Liver (tissue), 9 donors: Measurements from ENCODE around the gene PIGL. TPM values are rescaled to one million over a fixed set of nuclear protein-coding genes. Genes with fewer than 3 reads are reported as not detected.

Source experiments
- DNase-seq: peaks from one replicate; pipeline ENCODE4 v3.0.0-alpha.2; 2017; ENCODE audit warnings: low spot score
- H3K27ac ChIP-seq, 2 donors: one replicate each; pipeline ENCODE4 v1.7.0; 2013; ENCODE audit warnings: inconsistent platforms in 2 of 2, low read length in 2 of 2, control low read depth in 1 of 2, low read depth in 1 of 2, mild to moderate bottlenecking in 1 of 2
- H3K27me3 ChIP-seq, 4 donors: one replicate each; pipeline versions ENCODE4 v1.6.1 to v1.7.0; 2013; ENCODE audit warnings: low read length in 3 of 4, inconsistent platforms in 1 of 4, mild to moderate bottlenecking in 1 of 4, moderate library complexity in 1 of 4; ENCODE audit not compliant: control insufficient read depth in 4 of 4, insufficient read depth in 4 of 4
- H3K36me3 ChIP-seq, 4 donors: one replicate each; pipeline versions ENCODE4 v1.6.1 to v1.7.0; 2013; ENCODE audit warnings: low read length in 3 of 4, mild to moderate bottlenecking in 3 of 4, low read depth in 1 of 4, moderate library complexity in 1 of 4; ENCODE audit not compliant: control insufficient read depth in 4 of 4, insufficient read depth in 3 of 4
- H3K4me1 ChIP-seq, 4 donors: one replicate each; pipeline versions ENCODE4 v1.6.1 to v1.7.0; 2013; ENCODE audit warnings: low read length in 3 of 4, mild to moderate bottlenecking in 3 of 4, moderate library complexity in 1 of 4; ENCODE audit not compliant: control insufficient read depth in 4 of 4, insufficient read depth in 4 of 4
- H3K4me3 ChIP-seq, 3 donors: one replicate each; pipeline versions ENCODE4 v1.6.1 to v1.7.0; 2013; ENCODE audit warnings: low read length in 3 of 3, control low read depth in 1 of 3, low read depth in 1 of 3, mild to moderate bottlenecking in 1 of 3
- H3K9ac ChIP-seq, 2 donors: one replicate each; pipeline ENCODE4 v1.7.0; 2013; ENCODE audit warnings: low read length in 2 of 2, mild to moderate bottlenecking in 2 of 2, moderate library complexity in 2 of 2, control low read depth in 1 of 2, low read depth in 1 of 2
- H3K9me3 ChIP-seq, 4 donors: one replicate each; pipeline versions ENCODE4 v1.6.1 to v1.7.0; 2013; ENCODE audit warnings: low read length in 3 of 4; ENCODE audit not compliant: control insufficient read depth in 4 of 4
- ATF3 ChIP-seq: IDR thresholded peaks from 2 replicates; pipeline ENCODE4 v1.6.1; 2016; ENCODE audit warnings: antibody characterized with exemption
- CTCF ChIP-seq: fragments of 150-350 bp; IDR thresholded peaks from 2 replicates; pipeline ENCODE4 v1.5.1; 2017; ENCODE audit warnings: improper control_type of control experiment, low read depth, low read length; ENCODE audit not compliant: missing input control
- EGR1 ChIP-seq, 2 donors: IDR thresholded peaks; 2 replicates each; pipeline ENCODE4 v1.6.1; 2016 to 2018; ENCODE audit warnings: antibody characterized with exemption in 2 of 2, low read depth in 2 of 2
- FOXA1 ChIP-seq: IDR thresholded peaks from 2 replicates; pipeline ENCODE4 v1.6.1; 2016; ENCODE audit warnings: antibody characterized with exemption
- FOXA2 ChIP-seq: IDR thresholded peaks from 2 replicates; pipeline ENCODE4 v1.6.1; 2016; ENCODE audit warnings: antibody characterized with exemption
- GABPA ChIP-seq, 2 donors: IDR thresholded peaks in 1 of 2; conservative IDR thresholded peaks in 1 of 2; 2 replicates each; pipeline ENCODE4 v1.6.1; 2016; ENCODE audit warnings: antibody characterized with exemption in 2 of 2, mild to moderate bottlenecking in 1 of 2, moderate library complexity in 1 of 2
- HNF4A ChIP-seq, 2 donors: conservative IDR thresholded peaks; 2 replicates each; pipeline ENCODE4 v1.6.1; 2016; ENCODE audit warnings: antibody characterized with exemption in 2 of 2, mild to moderate bottlenecking in 2 of 2
- HNF4G ChIP-seq: IDR thresholded peaks from 2 replicates; pipeline ENCODE4 v1.6.1; 2016; ENCODE audit warnings: antibody characterized with exemption
- JUND ChIP-seq, 2 donors: IDR thresholded peaks; 2 replicates each; pipeline ENCODE4 v1.6.1; 2016; ENCODE audit warnings: antibody characterized with exemption in 2 of 2
- NR2F2 ChIP-seq: IDR thresholded peaks from 2 replicates; pipeline ENCODE4 v1.6.1; 2016; ENCODE audit warnings: antibody characterized with exemption
- REST ChIP-seq: IDR thresholded peaks from 2 replicates; pipeline ENCODE4 v1.6.1; 2016; ENCODE audit warnings: antibody characterized with exemption, mild to moderate bottlenecking
- RXRA ChIP-seq, 2 donors: IDR thresholded peaks; 2 replicates each; pipeline ENCODE4 v1.6.1; 2017 to 2018; ENCODE audit warnings: antibody characterized with exemption in 2 of 2, mild to moderate bottlenecking in 1 of 2
- SP1 ChIP-seq: IDR thresholded peaks from 2 replicates; pipeline ENCODE4 v1.6.1; 2018; ENCODE audit warnings: antibody characterized with exemption, mild to moderate bottlenecking
- TAF1 ChIP-seq: conservative IDR thresholded peaks from 2 replicates; pipeline ENCODE4 v1.6.1; 2016; ENCODE audit warnings: antibody characterized with exemption, mild to moderate bottlenecking
- YY1 ChIP-seq: IDR thresholded peaks from 2 replicates; pipeline ENCODE4 v1.6.1; 2016; ENCODE audit warnings: antibody characterized with exemption, mild to moderate bottlenecking
- WGBS: extraction: QIAGEN DNeasy Blood & Tissue Kit; methylation state at CpG from one replicate; pipeline ENCODE4 v1.1.7; 2013; 5-methylcytosine and 5-hydroxymethylcytosine counted together
- polyA plus RNA-seq, 2 donors: library from polyadenylated mRNA; stranded (reverse) in 1 of 2; unstranded in 1 of 2; fragments of 200-250 nt in 1 of 2; fragments of >200 nt in 1 of 2; fragmentation: Nextera tagmentation in 1 of 2; extraction: Ambion mirVana in 1 of 2; gene quantifications; one replicate each; pipeline versions ENCODE4 v1.2.1 to v1.2.3, GENCODE V29; 2013 to 2015
- total RNA-seq, 2 donors: library from RNA; depleted of rRNA; stranded (reverse); fragments of >200 nt; gene quantifications; one replicate each; pipeline ENCODE4 v1.2.3, GENCODE V29; 2014
- TF ChIP-seq, protein P1 (sequence below): IDR thresholded peaks from 2 replicates; pipeline ENCODE4 v1.6.1; 2016; ENCODE audit warnings: antibody characterized with exemption
- TF ChIP-seq, protein P2 (sequence below): IDR thresholded peaks from 2 replicates; pipeline ENCODE4 v1.6.1; 2016; ENCODE audit warnings: antibody characterized with exemption
- donor health status: healthy.
- donor health status: healthy.
- donor health status: healthy.
- donor health status: healthy.
- donor health status: healthy.

The PIGL gene
- total and polyA plus RNA-seq, 4 donors = 6.7 to 34.7 (median 14.7) TPM

DNA sequence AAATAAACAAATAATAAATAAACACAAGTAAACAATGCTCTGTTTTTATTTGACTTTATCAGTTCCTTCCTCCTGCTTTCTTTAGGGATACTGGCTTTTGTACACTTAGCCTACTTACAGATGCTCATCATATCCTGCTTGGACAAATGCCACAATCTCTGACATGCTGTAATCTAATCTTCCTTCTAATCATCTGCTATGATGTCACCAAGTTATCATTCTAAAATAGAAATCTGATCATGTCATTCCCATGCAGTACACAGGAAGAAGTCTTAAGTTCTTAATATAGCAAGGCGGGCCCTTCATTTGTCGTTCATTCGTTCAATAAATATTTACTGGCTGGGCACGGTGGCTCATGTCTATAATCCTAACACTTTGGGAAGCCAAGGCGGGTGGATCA, 154.7 kb downstream of the PIGL start:
- WGBS = 64% methylated on average over 5 of the region's 5 CpGs
- DNase-seq = no peak
- no peak overlapping the region for H3K27ac ChIP-seq
- H3K4me3 ChIP-seq = no peak overlapping the region
- H3K27me3 ChIP-seq = no peaks in the 10 kb centered on the region
- TF ChIP-seq NR2F2 (no peak), CTCF (no peak), HNF4G (no peak), EGR1 (IDR thresholded peaks at IDR 0.05; ENCODE audit: low read depth in 2 of 2) (no peak), GABPA (IDR thresholded peaks at IDR 0.05 in 1 of 2, conservative IDR thresholded peaks at IDR 0.05 in 1 of 2) (no peak), REST (no peak), ATF3 (no peak), FOXA2 (no peak), JUND (IDR thresholded peaks at IDR 0.05) (no peak), SP1 (no peak), YY1 (no peak), FOXA1 (no peak), HNF4A (conservative IDR thresholded peaks at IDR 0.05) (no peak), RXRA (IDR thresholded peaks at IDR 0.05) (no peak), TAF1 (no peak)
- TF ChIP-seq, protein P1, sequence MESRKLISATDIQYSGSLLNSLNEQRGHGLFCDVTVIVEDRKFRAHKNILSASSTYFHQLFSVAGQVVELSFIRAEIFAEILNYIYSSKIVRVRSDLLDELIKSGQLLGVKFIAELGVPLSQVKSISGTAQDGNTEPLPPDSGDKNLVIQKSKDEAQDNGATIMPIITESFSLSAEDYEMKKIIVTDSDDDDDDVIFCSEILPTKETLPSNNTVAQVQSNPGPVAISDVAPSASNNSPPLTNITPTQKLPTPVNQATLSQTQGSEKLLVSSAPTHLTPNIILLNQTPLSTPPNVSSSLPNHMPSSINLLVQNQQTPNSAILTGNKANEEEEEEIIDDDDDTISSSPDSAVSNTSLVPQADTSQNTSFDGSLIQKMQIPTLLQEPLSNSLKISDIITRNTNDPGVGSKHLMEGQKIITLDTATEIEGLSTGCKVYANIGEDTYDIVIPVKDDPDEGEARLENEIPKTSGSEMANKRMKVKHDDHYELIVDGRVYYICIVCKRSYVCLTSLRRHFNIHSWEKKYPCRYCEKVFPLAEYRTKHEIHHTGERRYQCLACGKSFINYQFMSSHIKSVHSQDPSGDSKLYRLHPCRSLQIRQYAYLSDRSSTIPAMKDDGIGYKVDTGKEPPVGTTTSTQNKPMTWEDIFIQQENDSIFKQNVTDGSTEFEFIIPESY = no peak
- TF ChIP-seq, protein P2, sequence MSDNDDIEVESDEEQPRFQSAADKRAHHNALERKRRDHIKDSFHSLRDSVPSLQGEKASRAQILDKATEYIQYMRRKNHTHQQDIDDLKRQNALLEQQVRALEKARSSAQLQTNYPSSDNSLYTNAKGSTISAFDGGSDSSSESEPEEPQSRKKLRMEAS = no peak
- H3K9me3 ChIP-seq = no peaks in the 10 kb centered on the region
- H3K36me3 ChIP-seq = no peaks in the 10 kb centered on the region
- no peak overlapping the region for H3K9ac ChIP-seq
- no peaks in the 10 kb centered on the region for H3K4me1 ChIP-seq
